Ramos (cell line): ENCODE results near the gene FUT1.

Experiments used
- in situ Hi-C: fragments of 300-500 bp; cut with MboI; formaldehyde crosslinking; loops from one replicate; pipeline ENCODE4 v1.14.3; 2022; ENCODE audit warnings: low sequenced_read_pairs; ENCODE audit not compliant: unreplicated experiment

The FUT1 gene

DNA sequence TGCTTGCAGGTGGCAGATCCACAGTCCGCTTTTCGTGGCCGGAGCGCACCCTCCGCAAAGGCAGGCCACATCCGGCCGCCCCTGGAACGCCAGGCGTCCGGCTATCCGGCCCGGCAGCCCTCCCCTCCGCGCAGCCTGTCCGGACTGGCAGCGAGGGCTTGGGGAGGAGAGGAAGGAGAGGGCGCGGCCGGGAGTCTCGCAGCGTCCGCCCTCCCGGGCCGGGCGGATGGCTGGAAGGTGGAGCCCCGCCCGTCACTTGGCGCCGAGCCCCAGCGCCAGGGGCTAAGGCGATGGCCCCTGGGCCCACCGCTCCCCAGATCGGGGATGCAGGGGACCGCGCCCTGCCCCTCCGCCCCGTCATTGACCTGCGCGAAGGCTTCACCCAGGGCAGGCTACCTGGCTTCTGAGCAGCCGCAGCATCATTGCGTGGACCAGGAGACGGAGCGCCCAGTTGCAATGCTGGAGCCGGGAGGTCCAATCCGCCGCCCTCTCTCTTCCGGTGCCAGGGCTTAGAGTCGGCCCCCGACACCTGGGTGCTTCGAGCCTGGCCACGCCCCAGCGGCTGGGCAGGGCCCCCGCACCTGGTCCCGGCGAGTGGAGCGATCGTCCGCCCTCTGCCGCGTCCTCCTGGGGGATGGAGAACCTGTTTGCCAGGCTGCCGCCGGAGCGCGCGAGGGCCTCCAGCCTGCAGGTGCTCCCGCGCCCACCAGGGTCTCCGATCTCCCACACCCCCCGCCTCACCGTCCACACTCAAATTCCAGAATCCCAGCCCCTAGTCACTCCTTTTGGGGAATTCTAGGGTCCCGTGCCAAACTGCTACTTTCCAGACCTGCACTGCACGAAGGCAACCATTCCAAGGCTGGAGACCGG is at the start of gene FUT1:
TSS of gene FUT1 (minus strand) at position 146 of the 870 bp plus-strand sequence. CDS start 1,360 bp downstream, outside the sequence.
- in situ Hi-C loops = no loop called here

DNA sequence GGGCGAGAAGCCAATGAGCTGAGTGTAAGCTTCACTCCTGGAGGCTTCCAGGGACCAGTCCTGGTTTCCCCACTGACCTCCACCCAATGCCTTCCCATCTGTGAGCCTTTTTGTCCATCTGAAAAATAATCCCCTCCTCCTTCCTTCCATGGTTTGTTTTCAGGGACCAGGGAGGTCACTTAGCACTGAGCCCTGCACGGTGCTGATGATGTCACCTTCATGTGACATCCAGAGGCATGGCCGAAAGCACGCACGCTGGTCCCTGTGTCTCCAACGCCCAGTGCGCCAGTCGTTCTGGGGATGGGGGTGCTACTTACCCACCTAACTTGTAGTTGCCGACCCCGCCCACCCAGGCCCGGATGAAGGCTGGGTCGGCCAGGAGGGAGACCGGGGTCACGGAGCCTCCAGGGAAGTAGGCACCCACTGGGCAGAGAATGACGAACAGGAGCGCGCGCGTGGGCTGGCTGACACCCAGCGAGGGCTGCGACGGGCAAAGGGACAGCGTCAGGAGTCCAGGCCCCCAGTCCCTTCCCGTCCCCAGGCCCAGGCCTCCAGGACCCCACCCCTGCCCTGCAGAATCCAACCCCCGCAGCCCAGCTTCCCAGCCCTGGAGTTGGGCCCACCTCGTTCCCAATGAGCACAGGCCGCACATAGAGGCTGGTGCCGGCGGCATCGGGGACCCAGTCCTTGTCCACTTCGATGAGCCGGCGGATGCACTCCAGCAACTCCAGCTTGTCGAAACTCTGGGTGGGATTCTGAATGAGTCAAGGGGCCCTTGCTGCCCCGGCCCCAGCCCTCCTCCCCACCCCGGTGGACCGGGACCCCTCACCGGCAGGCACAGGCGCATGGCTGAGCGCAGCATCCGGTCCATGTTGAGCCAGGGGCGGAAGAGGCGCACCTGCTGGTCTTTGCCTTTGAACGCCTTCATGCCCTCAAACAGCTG is 47.2 kb upstream of the FUT1 start:
- in situ Hi-C loops = no loop called here

DNA sequence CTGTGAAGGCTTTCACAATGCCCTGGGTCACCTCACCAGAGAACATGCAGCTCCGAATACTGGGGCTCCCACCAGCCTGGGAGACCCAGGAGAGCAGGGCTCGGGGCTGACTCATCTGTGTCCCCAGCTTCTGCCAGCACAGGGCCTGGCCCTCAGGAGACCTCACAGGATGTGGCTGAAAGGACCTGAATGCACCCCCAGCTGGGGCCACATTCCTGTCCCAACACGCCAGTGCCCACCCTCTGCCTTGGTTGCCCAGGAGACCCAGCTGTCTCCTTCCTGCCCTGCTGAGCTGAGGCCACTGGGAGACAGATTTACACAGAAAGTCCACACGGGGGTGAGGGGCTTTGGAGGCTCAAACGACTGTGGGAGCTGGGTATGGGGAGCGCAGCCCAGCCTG is 46.5 kb upstream of the FUT1 start:
- in situ Hi-C loops = no loop called here

DNA sequence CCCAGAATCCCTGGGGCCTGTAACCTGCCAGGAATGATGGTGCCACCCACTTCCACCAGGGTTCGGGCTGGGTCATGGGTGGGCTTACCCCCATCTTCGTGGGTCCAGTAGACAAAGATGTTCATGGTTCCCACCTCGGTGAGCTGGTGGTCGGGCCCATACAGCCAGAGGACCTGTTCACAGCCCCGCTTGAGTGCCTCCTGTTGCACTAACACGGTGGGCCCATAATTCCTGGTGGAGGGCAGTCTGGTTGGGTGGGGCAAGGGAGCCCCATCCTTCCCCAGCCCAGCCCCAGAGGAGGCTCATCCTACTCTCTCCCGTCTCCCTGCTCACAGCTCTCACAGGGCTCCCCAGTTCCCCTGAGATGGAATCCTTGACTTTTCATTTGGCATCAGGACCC is 44.7 kb upstream of the FUT1 start:
- in situ Hi-C loops = no loop called here

DNA sequence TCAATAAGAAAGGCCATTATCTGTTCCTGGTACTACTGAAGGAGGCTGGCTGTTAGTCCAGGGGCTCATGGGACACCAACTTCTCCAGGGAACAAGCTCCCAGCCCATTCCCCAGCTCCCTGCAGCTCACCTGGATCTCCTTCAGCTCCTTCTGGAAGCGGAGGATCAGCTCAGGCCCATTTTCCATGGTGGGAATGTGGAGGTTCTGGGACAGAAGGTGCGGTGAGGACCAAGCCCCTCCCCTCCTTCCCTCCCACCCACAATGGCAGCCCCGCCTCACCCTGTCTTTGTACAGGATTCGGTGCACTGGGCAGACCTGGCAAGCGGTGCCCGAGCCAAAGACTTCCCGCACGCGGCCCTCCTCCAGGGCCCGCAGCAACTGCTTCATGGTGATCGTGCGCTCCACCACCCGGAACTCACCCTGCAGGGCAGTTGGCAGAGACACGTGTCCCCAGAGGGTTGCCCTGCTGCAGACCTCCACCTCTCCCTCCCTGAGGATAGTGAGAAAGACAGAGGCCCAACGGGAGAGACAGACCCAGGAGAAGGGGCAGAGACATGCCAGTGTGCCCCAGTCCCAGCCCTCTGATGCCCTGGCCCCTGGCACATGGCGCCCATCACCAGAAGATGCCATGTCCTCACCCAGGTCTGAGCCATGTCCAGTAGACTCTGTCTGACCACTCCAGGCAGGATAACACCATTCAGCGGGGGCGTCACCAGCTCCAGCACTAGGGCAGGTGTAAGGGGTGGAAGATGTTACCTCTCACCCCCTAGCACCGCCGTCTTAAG is 44.0 kb upstream of the FUT1 start:
- in situ Hi-C loops = no loop called here

DNA sequence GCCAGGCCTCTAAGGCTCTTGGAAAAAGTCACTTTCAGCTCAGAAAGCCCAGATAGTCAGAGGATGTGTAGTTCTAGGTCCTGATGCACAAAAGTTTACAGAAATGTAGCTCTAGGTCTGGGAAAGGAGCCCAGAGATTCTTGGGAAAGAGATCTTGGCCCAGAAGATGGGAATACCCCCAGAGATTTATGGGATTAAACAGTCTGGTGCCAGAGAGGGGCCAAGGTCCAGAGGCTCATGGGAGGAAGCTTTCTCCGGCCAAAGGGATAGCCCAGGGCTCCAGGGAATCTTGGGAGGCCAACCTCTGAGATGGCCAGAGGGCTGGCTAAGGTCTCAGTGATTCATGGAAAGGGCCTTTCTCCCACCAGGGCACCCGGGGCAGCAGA is 43.2 kb upstream of the FUT1 start:
- in situ Hi-C loops = no loop called here

DNA sequence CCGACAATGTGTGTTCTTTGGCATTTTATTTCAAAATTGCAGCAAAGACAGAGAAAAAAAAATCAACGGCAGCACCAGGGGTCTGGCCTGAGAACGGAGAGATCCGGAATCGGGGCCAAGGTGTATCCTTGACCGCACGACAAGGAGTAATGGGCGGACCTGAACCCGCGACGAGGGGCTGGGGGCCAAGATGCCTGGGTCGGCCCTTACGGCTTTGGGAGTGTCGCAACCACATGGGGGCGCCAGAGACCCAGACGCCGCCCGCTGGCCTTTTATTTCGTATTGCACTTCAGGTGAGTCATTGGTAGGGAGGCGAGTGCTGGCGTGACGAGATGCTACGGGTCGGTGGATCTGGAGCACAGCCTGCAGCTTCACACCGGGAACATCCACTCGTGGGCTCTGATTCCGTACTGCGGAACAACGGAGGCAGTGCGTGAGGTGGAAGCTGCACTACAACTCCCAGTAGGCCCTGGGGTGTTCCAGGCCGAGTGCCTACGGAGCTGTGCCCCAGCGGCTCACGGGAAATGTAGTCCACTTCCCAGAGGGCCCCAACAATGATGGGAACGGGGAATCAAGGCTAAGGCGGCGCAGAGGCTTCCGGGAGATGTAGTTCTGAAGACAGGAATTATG is 42.7 kb upstream of the FUT1 start:
- in situ Hi-C loops = no loop called here

DNA sequence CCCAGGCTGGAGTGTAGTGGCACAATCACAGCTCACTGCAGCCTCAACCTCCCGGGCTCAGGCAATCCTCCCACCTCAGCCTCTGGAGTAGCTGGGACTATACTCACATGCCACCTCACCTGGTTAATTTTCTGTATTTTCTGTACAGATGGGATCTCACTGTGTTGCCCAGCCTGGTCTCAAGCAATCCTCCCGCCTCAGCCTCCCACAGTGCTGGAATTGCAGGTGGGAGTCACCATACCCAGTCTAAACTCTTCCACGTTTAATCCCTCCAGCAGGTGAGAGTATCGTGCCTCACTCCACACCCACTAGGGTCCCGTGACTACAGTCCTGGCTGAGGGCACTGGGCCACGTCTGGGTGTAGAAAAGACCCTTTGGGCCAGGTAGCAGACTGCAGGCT is 41.9 kb upstream of the FUT1 start:
- in situ Hi-C loops = loop anchor here (5.0 kb wide), 2 partner anchors 43 to 178 kb away; partner anchors contain the start of gene HSD17B14

DNA sequence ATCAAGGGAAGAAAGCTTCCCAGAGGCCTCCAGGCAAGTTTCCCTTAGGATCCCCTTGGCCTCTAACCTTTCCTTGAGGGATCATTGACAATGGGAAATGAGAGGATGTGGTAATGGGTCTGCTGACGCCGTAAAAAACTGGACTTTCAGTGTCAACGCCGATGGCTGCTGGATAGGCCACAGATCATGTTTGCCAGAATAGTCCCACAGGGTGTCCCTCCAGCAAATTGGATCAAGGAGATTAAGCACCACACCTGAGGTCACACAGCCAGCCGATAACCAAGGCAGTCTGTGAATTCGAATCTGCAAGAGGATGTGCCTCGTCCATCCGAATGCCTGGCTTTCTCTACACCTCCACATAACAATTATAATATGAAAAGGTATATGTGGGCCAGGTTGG is 40.8 kb upstream of the FUT1 start:
- in situ Hi-C loops = loop anchor here (5.0 kb wide), 2 partner anchors 44 to 179 kb away; partner anchors contain the start of gene HSD17B14

DNA sequence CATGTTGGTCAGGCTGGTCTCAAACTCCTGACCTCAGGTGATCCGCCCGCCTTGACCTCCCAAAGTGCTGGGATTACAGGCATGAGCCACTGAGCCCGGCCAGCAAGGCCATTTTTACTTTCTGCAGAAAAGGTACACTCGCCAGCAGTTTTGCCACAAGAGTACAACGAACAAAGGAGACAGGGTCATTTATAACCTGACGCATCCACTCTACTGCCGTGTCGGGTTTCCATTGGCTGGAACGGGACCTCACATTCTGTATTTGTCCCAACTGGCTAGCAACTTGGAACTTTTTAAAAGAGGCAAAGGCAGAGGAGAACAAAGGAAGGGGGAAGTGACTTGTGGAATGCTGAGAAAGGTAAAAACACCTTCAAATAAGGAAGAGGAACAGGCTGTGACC is 34.9 kb upstream of the FUT1 start:
- in situ Hi-C loops = loop anchor here (10.0 kb wide), 1 partner anchor 417 kb away; no protein-coding TSS in a partner anchor

DNA sequence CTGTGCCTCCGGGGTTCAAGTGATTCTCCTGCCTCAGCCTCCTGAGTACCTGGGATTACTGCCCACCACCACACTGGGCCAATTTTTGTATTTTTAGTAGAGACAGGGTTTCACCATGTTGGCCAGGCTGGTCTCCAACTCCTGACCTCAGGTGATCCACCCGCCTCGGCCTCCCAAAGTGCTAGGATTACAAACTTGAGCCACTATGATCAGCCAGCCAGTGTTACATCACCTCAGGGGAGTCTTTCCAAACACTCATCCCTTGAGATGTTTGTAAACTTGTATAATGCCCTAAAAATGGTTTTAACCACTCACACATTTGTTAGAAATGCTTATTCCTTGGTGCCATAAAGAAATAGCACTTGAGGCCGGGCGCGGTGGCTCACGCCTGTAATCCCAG is 34.0 kb upstream of the FUT1 start:
- in situ Hi-C loops = loop anchor here (10.0 kb wide), 1 partner anchor 418 kb away; no protein-coding TSS in a partner anchor

DNA sequence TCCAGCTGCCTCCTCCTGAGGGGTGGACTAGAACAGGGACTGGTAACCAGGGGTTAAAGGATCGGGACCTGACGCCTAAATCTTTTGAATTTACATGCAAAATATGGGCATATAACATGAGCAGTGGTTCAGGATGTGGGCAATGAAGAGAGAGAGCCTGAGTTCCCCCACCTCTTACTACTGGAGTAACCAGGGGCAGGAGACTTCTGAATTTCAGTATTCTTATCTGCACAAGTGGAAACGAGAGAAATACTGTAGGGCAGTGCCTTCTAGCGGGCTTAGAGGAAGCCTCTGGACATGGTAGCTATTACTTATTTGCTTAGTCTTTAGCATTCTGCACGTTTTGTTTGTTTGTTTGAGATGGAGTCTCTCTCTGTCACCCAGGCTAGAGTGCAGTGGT is 32.1 kb upstream of the FUT1 start:
- in situ Hi-C loops = loop anchor here (10.0 kb wide), 1 partner anchor 420 kb away; no protein-coding TSS in a partner anchor

GRCh38 chr19:48780631-48781391 is 28.4 kb upstream of the FUT1 start:
- in situ Hi-C loops = loop anchor here (10.0 kb wide), 1 partner anchor 424 kb away; no protein-coding TSS in a partner anchor

- in situ Hi-C loops = loop anchor here (10.0 kb wide), 1 partner anchor 425 kb away; no protein-coding TSS in a partner anchor
Measured at GRCh38 chr19:48779636-48780035, 27.2 kb upstream of the FUT1 start.

GRCh38 chr19:48777720-48778119 is 25.3 kb upstream of the FUT1 start:
- in situ Hi-C loops = no loop called here

DNA sequence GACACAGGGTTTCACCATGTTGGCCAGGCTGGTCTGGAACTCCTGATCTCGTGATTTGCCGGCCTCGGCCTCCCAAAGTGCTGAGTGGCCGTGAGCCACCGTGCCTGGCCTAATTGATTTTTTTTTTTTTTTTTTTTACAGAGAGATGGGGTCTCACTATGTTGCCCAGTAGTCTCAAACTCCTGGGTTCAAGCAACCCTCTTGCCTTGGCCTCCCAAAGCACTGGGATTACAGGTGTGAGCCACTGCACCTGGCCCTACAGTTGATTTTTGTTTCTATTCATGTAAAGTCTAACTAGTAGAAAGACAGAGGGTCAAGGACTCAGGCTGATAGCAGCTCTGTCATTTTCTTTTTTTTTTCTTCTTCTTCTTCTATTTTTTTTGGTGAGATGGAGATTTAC is 24.7 kb upstream of the FUT1 start:
- in situ Hi-C loops = no loop called here

- in situ Hi-C loops = no loop called here
Measured at GRCh38 chr19:48772503-48772953, 20.1 kb upstream of the FUT1 start.

DNA sequence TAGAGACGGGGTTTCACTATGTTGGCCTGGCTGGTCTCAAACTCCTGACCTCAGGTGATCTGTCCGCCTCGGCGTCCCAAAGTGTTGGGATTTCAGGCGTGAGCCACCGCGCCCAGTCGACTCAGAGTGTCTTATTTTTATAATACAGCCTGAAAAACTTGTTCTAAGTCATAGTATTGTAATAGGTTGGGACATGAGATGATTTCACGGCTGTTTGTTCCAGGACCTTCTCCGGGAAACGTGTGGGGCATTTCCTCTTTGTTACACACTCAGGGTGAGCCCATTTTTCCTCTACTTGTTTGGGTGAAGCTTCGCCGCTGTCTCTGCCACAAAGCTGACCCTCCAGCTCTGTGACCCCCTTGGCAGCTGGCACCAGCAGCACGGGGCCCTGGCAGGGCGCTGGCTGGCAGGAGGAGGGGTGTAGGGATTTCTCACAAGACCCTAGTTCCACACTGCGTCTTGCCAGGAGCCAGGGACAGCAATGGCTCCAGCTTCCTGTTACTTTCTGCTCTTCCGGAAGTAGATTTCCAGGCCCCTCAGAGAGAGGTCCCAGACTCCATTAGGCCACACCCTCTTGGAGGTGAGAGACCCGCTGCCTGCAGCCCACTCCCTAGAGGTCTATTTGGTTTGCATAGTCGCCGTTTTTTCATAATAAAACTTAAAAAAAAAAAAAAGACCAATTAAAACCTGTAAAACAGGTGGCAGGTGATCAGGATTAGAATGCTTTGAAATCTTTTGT is 18.5 kb upstream of the FUT1 start:
- in situ Hi-C loops = no loop called here
